K562 (cell line): ENCODE results near the gene CD164. TPM values are rescaled to one million over a fixed set of nuclear protein-coding genes. Genes with fewer than 3 reads are reported as not detected.

ENCODE experiments used
- CREB1 ChIP-seq, 2 experiments: sonication (generic) in 1 of 2; formaldehyde crosslinking in 1 of 2; IDR thresholded peaks; 2 replicates each; pipeline versions ENCODE4 v1.6.1 to v1.8.0; 2012 to 2022; ENCODE audit warnings: inconsistent platforms in 1 of 2, mild to moderate bottlenecking in 1 of 2, missing genetic modification reagents in 1 of 2, moderate library complexity in 1 of 2
- GTF2E2 ChIP-seq: fragments of 200-800 bp; sonication (Bioruptor generic); IDR thresholded peaks from 2 replicates; pipeline ENCODE4 v1.6.1; 2016; ENCODE audit warnings: missing genetic modification characterization, missing compliant biosample characterization
- LEF1 ChIP-seq: fragments of 450-650 bp; IDR thresholded peaks from 2 replicates; pipeline ENCODE4 v1.6.1; 2016; ENCODE audit warnings: mild to moderate bottlenecking
- MAFK ChIP-seq: IDR thresholded peaks from 2 replicates; pipeline ENCODE4 v1.6.1; 2011; ENCODE audit warnings: low read length, improper control_type of control experiment
- POLR2H ChIP-seq: IDR thresholded peaks from 2 replicates; pipeline ENCODE4 v1.6.1; 2016; ENCODE audit warnings: missing genetic modification characterization, low read depth, mild to moderate bottlenecking, control low read depth, missing compliant biosample characterization, moderate library complexity
- PTRF ChIP-seq: fragments of 450-650 bp; IDR thresholded peaks from 2 replicates; pipeline ENCODE4 v1.6.1; 2016; ENCODE audit warnings: mild to moderate bottlenecking, missing genetic modification characterization, missing compliant biosample characterization
- SRSF9 ChIP-seq: fragments of 200-400 bp; formaldehyde crosslinking; IDR thresholded peaks from 2 replicates; pipeline ENCODE4 v1.6.1; 2017; ENCODE audit warnings: low read depth, low read length, borderline replicate concordance
- ZNF133 ChIP-seq: fragments of 250-450 bp; sonication (Bioruptor Pico); IDR thresholded peaks from 2 replicates; pipeline ENCODE4 v1.4.0; 2020; ENCODE audit warnings: mild to moderate bottlenecking
- polyA plus RNA-seq, 8 experiments: library from polyadenylated mRNA; depleted of rRNA in 4 of 8; stranded (reverse) in 5 of 8; unstranded in 3 of 8; fragments of >200 nt; fragmentation: Nextera tagmentation in 2 of 8; fragmentation: Illumina TruSeq in 1 of 8; extraction: Ambion mirVana in 2 of 8; extraction: Trizol in 1 of 8; gene quantifications; 2 replicates each; pipeline versions ENCODE4 v1.2.1 to v1.2.3, GENCODE V29; 2011 to 2014; ENCODE audit warnings: inconsistent platforms in 1 of 8, missing spikeins in 1 of 8
- total RNA-seq, 7 experiments: library from RNA; depleted of rRNA in 6 of 7; stranded (reverse); fragments of >200 nt in 6 of 7; fragmentation: Illumina TruSeq in 2 of 7; extraction: Trizol in 2 of 7; gene quantifications; 2 replicates each; pipeline versions ENCODE4 v1.2.1 to v1.2.3, GENCODE V29; 2011 to 2021; ENCODE audit warnings: low replicate concordance in 1 of 7
- TF ChIP-seq, protein P1 (sequence below): fragments of 250-450 bp; sonication (Bioruptor Pico); IDR thresholded peaks from 2 replicates; pipeline ENCODE4 v1.8.0; 2022; ENCODE audit warnings: inconsistent platforms
- TF ChIP-seq, protein P2 (sequence below): fragments of 450-650 bp; IDR thresholded peaks from 2 replicates; pipeline ENCODE4 v1.6.1; 2016; ENCODE audit warnings: mild to moderate bottlenecking, moderate library complexity
- TF ChIP-seq, protein P3 (sequence below): fragments of 250-450 bp; sonication (Bioruptor Pico); IDR thresholded peaks from 2 replicates; pipeline ENCODE4 v1.8.0; 2021; ENCODE audit warnings: borderline replicate concordance, mild to moderate bottlenecking, moderate library complexity; ENCODE audit not compliant: poor library complexity, severe bottlenecking

The CD164 gene
- total and polyA plus RNA-seq, 9 of the 15 experiments (the other 6 are each of a cell fraction or from before 2014, with no cell fraction given): 79.5 to 317 (median 165) TPM

DNA sequence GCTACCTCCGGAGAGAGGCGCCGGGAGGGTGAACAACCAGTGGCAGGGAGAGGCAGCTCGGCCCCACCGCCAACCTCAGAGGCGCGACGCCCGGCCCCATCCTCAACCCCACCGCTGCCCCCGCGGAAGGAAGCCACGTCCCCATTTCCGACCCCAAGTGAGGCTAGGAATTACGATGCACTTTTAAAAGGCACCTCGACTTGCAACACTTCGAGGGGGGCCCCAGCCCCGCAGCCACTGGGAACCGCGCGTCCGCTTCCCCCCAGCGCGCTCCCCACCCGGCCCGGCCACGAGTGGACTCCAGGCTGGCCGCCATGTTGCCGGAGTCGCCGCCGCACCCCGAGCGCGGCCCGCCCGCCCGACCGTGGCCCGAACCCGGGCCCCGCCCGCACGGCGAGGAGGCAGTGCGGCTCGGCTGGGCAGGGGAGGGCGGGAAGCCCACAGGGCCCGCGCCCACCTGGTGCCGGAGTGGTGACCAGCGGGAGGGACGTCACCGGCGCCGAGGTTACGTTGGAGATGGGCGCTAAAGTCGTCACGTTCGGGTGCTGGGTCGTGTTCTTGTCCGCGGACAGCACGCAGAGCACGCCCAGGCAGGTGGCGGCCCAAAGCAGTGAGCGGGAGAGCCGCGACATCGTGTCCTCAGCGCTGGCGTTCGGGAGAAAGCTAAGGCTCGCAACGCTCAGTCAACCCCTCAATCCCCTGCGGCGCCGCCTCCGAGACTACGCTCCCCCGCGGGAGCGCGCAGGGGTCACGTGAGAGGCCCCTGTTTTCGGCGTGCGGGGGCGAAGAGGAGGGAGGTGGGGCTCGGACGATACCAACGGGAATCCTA, at the start of gene CD164 (continued):
- TF ChIP-seq, protein P1, sequence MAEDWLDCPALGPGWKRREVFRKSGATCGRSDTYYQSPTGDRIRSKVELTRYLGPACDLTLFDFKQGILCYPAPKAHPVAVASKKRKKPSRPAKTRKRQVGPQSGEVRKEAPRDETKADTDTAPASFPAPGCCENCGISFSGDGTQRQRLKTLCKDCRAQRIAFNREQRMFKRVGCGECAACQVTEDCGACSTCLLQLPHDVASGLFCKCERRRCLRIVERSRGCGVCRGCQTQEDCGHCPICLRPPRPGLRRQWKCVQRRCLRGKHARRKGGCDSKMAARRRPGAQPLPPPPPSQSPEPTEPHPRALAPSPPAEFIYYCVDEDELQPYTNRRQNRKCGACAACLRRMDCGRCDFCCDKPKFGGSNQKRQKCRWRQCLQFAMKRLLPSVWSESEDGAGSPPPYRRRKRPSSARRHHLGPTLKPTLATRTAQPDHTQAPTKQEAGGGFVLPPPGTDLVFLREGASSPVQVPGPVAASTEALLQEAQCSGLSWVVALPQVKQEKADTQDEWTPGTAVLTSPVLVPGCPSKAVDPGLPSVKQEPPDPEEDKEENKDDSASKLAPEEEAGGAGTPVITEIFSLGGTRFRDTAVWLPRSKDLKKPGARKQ (CRISPR knock-in tag): no peak
- TF ChIP-seq, protein P2, sequence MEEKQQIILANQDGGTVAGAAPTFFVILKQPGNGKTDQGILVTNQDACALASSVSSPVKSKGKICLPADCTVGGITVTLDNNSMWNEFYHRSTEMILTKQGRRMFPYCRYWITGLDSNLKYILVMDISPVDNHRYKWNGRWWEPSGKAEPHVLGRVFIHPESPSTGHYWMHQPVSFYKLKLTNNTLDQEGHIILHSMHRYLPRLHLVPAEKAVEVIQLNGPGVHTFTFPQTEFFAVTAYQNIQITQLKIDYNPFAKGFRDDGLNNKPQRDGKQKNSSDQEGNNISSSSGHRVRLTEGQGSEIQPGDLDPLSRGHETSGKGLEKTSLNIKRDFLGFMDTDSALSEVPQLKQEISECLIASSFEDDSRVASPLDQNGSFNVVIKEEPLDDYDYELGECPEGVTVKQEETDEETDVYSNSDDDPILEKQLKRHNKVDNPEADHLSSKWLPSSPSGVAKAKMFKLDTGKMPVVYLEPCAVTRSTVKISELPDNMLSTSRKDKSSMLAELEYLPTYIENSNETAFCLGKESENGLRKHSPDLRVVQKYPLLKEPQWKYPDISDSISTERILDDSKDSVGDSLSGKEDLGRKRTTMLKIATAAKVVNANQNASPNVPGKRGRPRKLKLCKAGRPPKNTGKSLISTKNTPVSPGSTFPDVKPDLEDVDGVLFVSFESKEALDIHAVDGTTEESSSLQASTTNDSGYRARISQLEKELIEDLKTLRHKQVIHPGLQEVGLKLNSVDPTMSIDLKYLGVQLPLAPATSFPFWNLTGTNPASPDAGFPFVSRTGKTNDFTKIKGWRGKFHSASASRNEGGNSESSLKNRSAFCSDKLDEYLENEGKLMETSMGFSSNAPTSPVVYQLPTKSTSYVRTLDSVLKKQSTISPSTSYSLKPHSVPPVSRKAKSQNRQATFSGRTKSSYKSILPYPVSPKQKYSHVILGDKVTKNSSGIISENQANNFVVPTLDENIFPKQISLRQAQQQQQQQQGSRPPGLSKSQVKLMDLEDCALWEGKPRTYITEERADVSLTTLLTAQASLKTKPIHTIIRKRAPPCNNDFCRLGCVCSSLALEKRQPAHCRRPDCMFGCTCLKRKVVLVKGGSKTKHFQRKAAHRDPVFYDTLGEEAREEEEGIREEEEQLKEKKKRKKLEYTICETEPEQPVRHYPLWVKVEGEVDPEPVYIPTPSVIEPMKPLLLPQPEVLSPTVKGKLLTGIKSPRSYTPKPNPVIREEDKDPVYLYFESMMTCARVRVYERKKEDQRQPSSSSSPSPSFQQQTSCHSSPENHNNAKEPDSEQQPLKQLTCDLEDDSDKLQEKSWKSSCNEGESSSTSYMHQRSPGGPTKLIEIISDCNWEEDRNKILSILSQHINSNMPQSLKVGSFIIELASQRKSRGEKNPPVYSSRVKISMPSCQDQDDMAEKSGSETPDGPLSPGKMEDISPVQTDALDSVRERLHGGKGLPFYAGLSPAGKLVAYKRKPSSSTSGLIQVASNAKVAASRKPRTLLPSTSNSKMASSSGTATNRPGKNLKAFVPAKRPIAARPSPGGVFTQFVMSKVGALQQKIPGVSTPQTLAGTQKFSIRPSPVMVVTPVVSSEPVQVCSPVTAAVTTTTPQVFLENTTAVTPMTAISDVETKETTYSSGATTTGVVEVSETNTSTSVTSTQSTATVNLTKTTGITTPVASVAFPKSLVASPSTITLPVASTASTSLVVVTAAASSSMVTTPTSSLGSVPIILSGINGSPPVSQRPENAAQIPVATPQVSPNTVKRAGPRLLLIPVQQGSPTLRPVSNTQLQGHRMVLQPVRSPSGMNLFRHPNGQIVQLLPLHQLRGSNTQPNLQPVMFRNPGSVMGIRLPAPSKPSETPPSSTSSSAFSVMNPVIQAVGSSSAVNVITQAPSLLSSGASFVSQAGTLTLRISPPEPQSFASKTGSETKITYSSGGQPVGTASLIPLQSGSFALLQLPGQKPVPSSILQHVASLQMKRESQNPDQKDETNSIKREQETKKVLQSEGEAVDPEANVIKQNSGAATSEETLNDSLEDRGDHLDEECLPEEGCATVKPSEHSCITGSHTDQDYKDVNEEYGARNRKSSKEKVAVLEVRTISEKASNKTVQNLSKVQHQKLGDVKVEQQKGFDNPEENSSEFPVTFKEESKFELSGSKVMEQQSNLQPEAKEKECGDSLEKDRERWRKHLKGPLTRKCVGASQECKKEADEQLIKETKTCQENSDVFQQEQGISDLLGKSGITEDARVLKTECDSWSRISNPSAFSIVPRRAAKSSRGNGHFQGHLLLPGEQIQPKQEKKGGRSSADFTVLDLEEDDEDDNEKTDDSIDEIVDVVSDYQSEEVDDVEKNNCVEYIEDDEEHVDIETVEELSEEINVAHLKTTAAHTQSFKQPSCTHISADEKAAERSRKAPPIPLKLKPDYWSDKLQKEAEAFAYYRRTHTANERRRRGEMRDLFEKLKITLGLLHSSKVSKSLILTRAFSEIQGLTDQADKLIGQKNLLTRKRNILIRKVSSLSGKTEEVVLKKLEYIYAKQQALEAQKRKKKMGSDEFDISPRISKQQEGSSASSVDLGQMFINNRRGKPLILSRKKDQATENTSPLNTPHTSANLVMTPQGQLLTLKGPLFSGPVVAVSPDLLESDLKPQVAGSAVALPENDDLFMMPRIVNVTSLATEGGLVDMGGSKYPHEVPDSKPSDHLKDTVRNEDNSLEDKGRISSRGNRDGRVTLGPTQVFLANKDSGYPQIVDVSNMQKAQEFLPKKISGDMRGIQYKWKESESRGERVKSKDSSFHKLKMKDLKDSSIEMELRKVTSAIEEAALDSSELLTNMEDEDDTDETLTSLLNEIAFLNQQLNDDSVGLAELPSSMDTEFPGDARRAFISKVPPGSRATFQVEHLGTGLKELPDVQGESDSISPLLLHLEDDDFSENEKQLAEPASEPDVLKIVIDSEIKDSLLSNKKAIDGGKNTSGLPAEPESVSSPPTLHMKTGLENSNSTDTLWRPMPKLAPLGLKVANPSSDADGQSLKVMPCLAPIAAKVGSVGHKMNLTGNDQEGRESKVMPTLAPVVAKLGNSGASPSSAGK: peak; percentile 92
- no peak for TF ChIP-seq SRSF9
- TF ChIP-seq MAFK: no peak
- no peak for TF ChIP-seq ZNF133
- TF ChIP-seq LEF1: peak; percentile 82; the same call in 1 of the 2 replicates
- peak; percentile 19; the same call in 1 of the 2 replicates for TF ChIP-seq GTF2E2 (tag)
- TF ChIP-seq POLR2H: peak; percentile 85
- TF ChIP-seq PTRF (tag): no peak
- TF ChIP-seq, protein P3, sequence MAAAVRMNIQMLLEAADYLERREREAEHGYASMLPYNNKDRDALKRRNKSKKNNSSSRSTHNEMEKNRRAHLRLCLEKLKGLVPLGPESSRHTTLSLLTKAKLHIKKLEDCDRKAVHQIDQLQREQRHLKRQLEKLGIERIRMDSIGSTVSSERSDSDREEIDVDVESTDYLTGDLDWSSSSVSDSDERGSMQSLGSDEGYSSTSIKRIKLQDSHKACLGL (CRISPR knock-in tag): no peak
- TF ChIP-seq CREB1 (IDR thresholded peaks at IDR 0.05): peak; percentile 91
- peak; percentile 79; the same call in 1 of the 2 replicates for TF ChIP-seq CREB1 (CRISPR knock-in tag; IDR thresholded peaks at IDR 0.05)
